HG02763 (cell line): ENCODE measurements around the gene USP50.
"Not testable (repeated sequence)": the region's sequence is repeated elsewhere in the genome, so short reads cannot be mapped to it uniquely, and the experiment has no call there.

Experiments
- ATAC-seq: cut with Tn5 transposase; IDR thresholded peaks from one replicate; pipeline ENCODE4 v1.9.1; 2021; ENCODE audit warnings: mild to moderate bottlenecking, moderate library complexity; ENCODE audit not compliant: unreplicated experiment

The USP50 gene

GRCh38 chr15:50505656-50506055 is 40.8 kb downstream of the USP50 start:
- ATAC-seq = not testable (repeated sequence)

DNA sequence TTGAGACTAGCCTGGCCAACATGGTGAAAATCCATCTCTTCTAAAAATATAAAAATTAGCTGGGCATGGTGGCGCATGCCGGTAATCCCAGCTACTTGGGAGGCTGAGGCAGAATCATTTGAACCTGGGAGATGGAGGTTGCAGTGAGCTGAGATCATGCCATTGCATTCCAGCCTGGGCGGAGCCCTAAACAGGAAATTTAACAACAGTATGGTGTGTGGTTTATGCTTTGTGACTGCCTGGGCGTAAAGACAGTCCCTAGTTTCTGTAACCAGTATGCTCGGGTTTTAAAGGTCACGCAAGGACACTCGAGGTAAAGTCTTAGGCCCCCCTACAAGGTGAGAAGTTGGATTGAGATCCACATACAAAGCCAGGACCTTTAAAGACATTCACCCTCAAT is 43.3 kb downstream of the USP50 start:
- ATAC-seq = no peak

- ATAC-seq = no peak
Observed at GRCh38 chr15:50501815-50502214, 44.7 kb downstream of the USP50 start.

GRCh38 chr15:50500352-50500751 is 46.1 kb downstream of the USP50 start:
- no peak for ATAC-seq

DNA sequence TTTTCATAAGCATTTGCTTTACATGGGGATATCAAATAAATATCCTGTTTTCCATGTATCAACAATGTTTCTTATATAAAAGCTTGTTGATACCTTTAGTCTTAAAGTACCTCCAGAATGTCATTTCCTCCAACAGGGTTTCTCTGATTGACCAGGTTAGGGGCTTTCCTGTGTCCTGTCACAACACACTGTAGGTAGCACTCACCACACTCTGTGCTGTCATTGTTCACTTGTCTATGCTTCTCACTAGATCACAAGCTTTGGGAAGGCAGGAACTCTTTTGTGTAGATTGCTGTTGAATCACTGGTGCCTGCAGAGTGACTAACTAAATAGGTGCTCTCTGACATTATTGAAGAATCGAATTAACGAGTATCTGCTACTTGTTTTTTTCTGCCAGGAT is 49.8 kb downstream of the USP50 start:
- ATAC-seq = no peak

DNA sequence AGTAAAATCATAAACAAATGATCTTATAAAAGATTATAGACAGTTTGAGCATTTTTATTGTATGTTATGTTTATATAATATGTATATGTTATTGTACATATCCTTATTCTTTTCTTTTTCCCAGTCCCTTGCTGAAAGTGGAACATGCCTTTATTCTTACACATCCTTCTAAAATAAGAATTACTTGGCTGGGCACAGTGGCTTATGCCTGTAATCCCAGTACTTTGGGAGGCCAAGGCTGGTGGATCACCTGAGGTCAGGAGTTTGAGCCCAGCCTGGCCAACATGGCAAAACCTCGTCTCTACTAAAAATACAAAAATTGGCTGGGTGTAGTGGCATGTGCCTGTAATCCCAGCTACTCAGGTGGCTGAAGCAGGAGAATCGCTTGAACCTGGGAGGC is 51.9 kb downstream of the USP50 start:
- ATAC-seq = not testable (repeated sequence)

- no peak for ATAC-seq
Observed at GRCh38 chr15:50493625-50494024, 52.8 kb downstream of the USP50 start.

DNA sequence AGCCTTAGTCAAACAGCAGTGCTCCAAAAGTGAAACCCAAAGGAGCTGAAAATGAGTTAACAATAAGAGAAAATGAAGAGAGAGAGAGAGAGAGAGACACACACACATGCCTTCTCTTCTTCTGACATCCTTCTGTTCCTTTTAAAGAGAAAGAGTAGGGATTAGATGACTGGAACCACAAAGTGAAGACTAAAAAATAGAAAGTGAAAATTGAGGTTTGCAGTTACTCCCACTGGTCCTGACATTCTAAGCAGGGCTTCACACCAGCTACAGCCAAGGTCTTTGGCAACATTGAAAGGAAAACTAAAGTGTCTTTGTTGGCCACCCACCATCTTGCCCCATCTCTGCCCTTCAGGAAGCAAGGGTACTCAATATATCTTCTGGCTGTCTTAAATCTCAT is 59.2 kb downstream of the USP50 start:
- no peak for ATAC-seq

GRCh38 chr15:50485389-50485788 is 61.1 kb downstream of the USP50 start:
- ATAC-seq = no peak

GRCh38 chr15:50484781-50485180 is 61.7 kb downstream of the USP50 start:
- ATAC-seq = peak; percentile 47

GRCh38 chr15:50476143-50476542 is 70.3 kb downstream of the USP50 start:
- ATAC-seq = no peak

- ATAC-seq = no peak
Observed at GRCh38 chr15:50471072-50471471, 75.4 kb downstream of the USP50 start.

GRCh38 chr15:50463423-50464358 is 82.8 kb downstream of the USP50 start:
- ATAC-seq = no peak

GRCh38 chr15:50458348-50459112 is 87.9 kb downstream of the USP50 start:
- no peak for ATAC-seq

DNA sequence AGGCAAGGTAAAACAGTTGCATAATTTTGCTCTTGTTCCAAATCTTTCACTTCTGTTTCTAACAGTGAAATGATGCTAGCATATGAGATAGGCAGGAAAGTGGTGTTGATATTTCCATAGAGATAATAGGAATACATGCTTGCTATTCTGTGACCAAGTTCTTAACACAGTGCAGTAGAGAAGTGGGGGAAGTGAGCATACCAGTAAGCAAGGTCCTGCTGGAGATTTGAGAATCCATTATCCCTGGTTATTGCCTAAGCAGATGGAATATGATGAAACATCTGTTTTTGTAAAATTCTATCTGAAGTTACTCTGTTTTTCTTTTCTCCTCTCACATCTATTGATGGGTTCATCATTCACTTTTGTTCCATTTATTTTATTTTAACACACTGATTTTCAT is 93.5 kb downstream of the USP50 start:
- ATAC-seq = no peak
